SK-N-SH treated with all-trans-retinoic acid at 6 μM for 48 hours (cell line): ENCODE measurements around the gene AGPAT4.

Experiments
- ESRRG ChIP-seq: fragments of 250-450 bp; sonication (Bioruptor Pico); IDR thresholded peaks from 2 replicates; pipeline ENCODE4 v1.6.1; 2021; ENCODE audit warnings: mild to moderate bottlenecking
- PPARA ChIP-seq: fragments of 250-450 bp; sonication (Bioruptor Pico); IDR thresholded peaks from 2 replicates; pipeline ENCODE4 v1.5.0; 2020; ENCODE audit warnings: mild to moderate bottlenecking, borderline replicate concordance
- SNAI2 ChIP-seq: fragments of 250-450 bp; sonication (Bioruptor Pico); IDR thresholded peaks from 2 replicates; pipeline ENCODE4 v1.5.0; 2020; ENCODE audit warnings: mild to moderate bottlenecking, moderate library complexity
- TOX ChIP-seq: fragments of 250-450 bp; sonication (Bioruptor Pico); IDR thresholded peaks from 2 replicates; pipeline ENCODE4 v1.8.0; 2021; ENCODE audit warnings: mild to moderate bottlenecking, moderate library complexity, borderline replicate concordance
- ZFP3 ChIP-seq: fragments of 250-450 bp; sonication (Bioruptor Pico); IDR thresholded peaks from 2 replicates; pipeline ENCODE4 v1.5.0; 2020; ENCODE audit warnings: mild to moderate bottlenecking, moderate library complexity
- ZFP30 ChIP-seq: fragments of 450-650 bp; formaldehyde crosslinking; IDR thresholded peaks from 2 replicates; pipeline ENCODE4 v1.5.0; 2022; ENCODE audit warnings: mild to moderate bottlenecking, moderate library complexity
- ZNF8 ChIP-seq: fragments of 450-650 bp; formaldehyde crosslinking; IDR thresholded peaks from 2 replicates; pipeline ENCODE4 v1.5.0; 2020; ENCODE audit warnings: mild to moderate bottlenecking, moderate library complexity

GRCh38 chr6:161276605-161277155 lies 2.8 kb upstream of the AGPAT4 start:
- TF ChIP-seq ZFP3 (CRISPR knock-in tag) = no peak
- no peak for TF ChIP-seq ZFP30 (CRISPR knock-in tag)
- no peak for TF ChIP-seq SNAI2
- TF ChIP-seq ZNF8 (CRISPR knock-in tag) = no peak
- no peak for TF ChIP-seq TOX (CRISPR knock-in tag)
- TF ChIP-seq PPARA (CRISPR knock-in tag) = no peak
- no peak for TF ChIP-seq ESRRG (CRISPR knock-in tag)
